ENCODE data around the gene CTCF. TPM values are rescaled to one million over a fixed set of nuclear protein-coding genes. Genes with fewer than 3 reads are reported as not detected.

Gene CTCF
- total and polyA plus RNA-seq, 4 experiments from 2014 or later: 26.5 to 85.7 (median 71.2) TPM

- intact Hi-C loops (cut with micrococcal nuclease): no loop called here
- H3K4me1 Mint-ChIP-seq: peaks cover 0 to 12% (median 5%) of the 10 kb centered on the region in 4 donors
- no peaks in the 10 kb centered on the region for H3K9me3 ChIP-seq (ENCODE audit: control insufficient read depth in 1 of 2, low read length in 2 of 2)
- H3K4me3 ChIP-seq (ENCODE audit: low read length in 2 of 2): no peak overlapping the region
- H3K9me3 Mint-ChIP-seq: no peaks in the 10 kb centered on the region
- H3K36me3 Mint-ChIP-seq: peaks cover 0 to 16% of the 10 kb centered on the region in 2 donors
- H3K27me3 ChIP-seq (ENCODE audit: insufficient read depth, low read length): no peaks in the 10 kb centered on the region
- peak overlapping the region in 4 of 7 donors; percentile 24 to 57 (median 40) for H3K27ac Mint-ChIP-seq
- no peak overlapping the region for H3K27ac ChIP-seq (ENCODE audit: low read depth, low read length)
- ChIA-PET CTCF (ENCODE audit: partially characterized antibody) (interaction anchor here (2.2 kb wide), 1 partner anchor 156 kb away, joined by 6 read pairs; no protein-coding TSS in a partner anchor), POLR2A (ENCODE audit: partially characterized antibody) (no interaction called here)
- no peaks in the 10 kb centered on the region for H3K27me3 Mint-ChIP-seq
- no peak overlapping the region for H3K4me3 Mint-ChIP-seq
- no peak for DNase-seq
- peaks cover 3% of the 10 kb centered on the region for H3K36me3 ChIP-seq (ENCODE audit: insufficient read depth, low read length)
- H3K4me1 ChIP-seq (ENCODE audit: insufficient read depth, low read length): no peaks in the 10 kb centered on the region
Observed at GRCh38 chr16:67677712-67678111, 115.4 kb downstream of the CTCF start.

- Mint-ChIP-seq H3K27me3 (no peaks in the 10 kb centered on the region), H3K36me3 (peaks cover 3 to 19% of the 10 kb centered on the region in 2 donors), H3K4me3 (no peak overlapping the region), H3K4me1 (peaks cover 2 to 16% (median 6%) of the 10 kb centered on the region in 4 donors), H3K9me3 (no peaks in the 10 kb centered on the region), H3K27ac (peak overlapping the region in 4 of 7 donors; percentile 13 to 80 (median 50))
- no peak overlapping the region for H3K4me3 ChIP-seq (ENCODE audit: low read length in 2 of 2)
- H3K9me3 ChIP-seq (ENCODE audit: control insufficient read depth in 1 of 2, low read length in 2 of 2): no peaks in the 10 kb centered on the region
- no peak for DNase-seq
- H3K27me3 ChIP-seq (ENCODE audit: insufficient read depth, low read length): no peaks in the 10 kb centered on the region
- ChIA-PET POLR2A (ENCODE audit: partially characterized antibody) (no interaction called here), CTCF (ENCODE audit: partially characterized antibody) (interaction anchor here (1.5 kb wide), 1 partner anchor 11 kb away, joined by 3 read pairs; no protein-coding TSS in a partner anchor)
- intact Hi-C loops (cut with micrococcal nuclease): no loop called here
- peaks cover 3% of the 10 kb centered on the region for H3K36me3 ChIP-seq (ENCODE audit: insufficient read depth, low read length)
- no peak overlapping the region for H3K27ac ChIP-seq (ENCODE audit: low read depth, low read length)
- no peaks in the 10 kb centered on the region for H3K4me1 ChIP-seq (ENCODE audit: insufficient read depth, low read length)
Observed at GRCh38 chr16:67678354-67679023, 116.2 kb downstream of the CTCF start.

GRCh38 chr16:67679935-67680897 lies 117.9 kb downstream of the CTCF start:
- Mint-ChIP-seq H3K4me1 (peaks cover 11 to 24% (median 14%) of the 10 kb centered on the region in 4 donors), H3K36me3 (peaks cover 7 to 22% of the 10 kb centered on the region in 2 donors), H3K9me3 (no peaks in the 10 kb centered on the region), H3K27ac (peak overlapping the region in 4 of 7 donors; percentile 14 to 76 (median 24)), H3K27me3 (no peaks in the 10 kb centered on the region), H3K4me3 (no peak overlapping the region)
- no peaks in the 10 kb centered on the region for H3K27me3 ChIP-seq (ENCODE audit: insufficient read depth, low read length)
- H3K36me3 ChIP-seq (ENCODE audit: insufficient read depth, low read length): peaks cover 3% of the 10 kb centered on the region
- no peak overlapping the region for H3K4me3 ChIP-seq (ENCODE audit: low read length in 2 of 2)
- POLR2A ChIA-PET (ENCODE audit: partially characterized antibody): interaction anchor here (1.1 to 2.1 kb wide), 2 partner anchors 17 to 118 kb away, joined by 3 to 6 read pairs; partner anchors contain the start of gene CTCF
- CTCF ChIA-PET (ENCODE audit: partially characterized antibody): interaction anchor here (0.6 to 3.3 kb wide), 5 partner anchors 7 to 159 kb away, joined by 3 to 20 read pairs (median 3); no protein-coding TSS in a partner anchor
- H3K4me1 ChIP-seq (ENCODE audit: insufficient read depth, low read length): peaks cover 9% of the 10 kb centered on the region
- no peak overlapping the region for H3K27ac ChIP-seq (ENCODE audit: low read depth, low read length)
- no peak for DNase-seq
- intact Hi-C loops (cut with micrococcal nuclease): no loop called here
- no peaks in the 10 kb centered on the region for H3K9me3 ChIP-seq (ENCODE audit: control insufficient read depth in 1 of 2, low read length in 2 of 2)

GRCh38 chr16:67683767-67684166 lies 121.4 kb downstream of the CTCF start:
- Histone ChIP-seq H3K27ac (ENCODE audit: low read depth, low read length) (no peak overlapping the region), H3K4me3 (ENCODE audit: low read length in 2 of 2) (no peak overlapping the region), H3K9me3 (ENCODE audit: control insufficient read depth in 1 of 2, low read length in 2 of 2) (no peaks in the 10 kb centered on the region), H3K4me1 (ENCODE audit: insufficient read depth, low read length) (peaks cover 19% of the 10 kb centered on the region), H3K27me3 (ENCODE audit: insufficient read depth, low read length) (no peaks in the 10 kb centered on the region), H3K36me3 (ENCODE audit: insufficient read depth, low read length) (peaks cover 3% of the 10 kb centered on the region)
- DNase-seq: no peak
- Mint-ChIP-seq H3K36me3 (peaks cover 7 to 24% of the 10 kb centered on the region in 2 donors), H3K27ac (peak overlapping the region in 6 of 7 donors; percentile 35 to 84 (median 75)), H3K4me3 (peak overlapping the region in 2 of 8 donors; percentile 1 to 26), H3K9me3 (no peaks in the 10 kb centered on the region), H3K4me1 (peaks cover 20 to 40% (median 28%) of the 10 kb centered on the region in 4 donors), H3K27me3 (no peaks in the 10 kb centered on the region)
- ChIA-PET CTCF (ENCODE audit: partially characterized antibody) (interaction anchor here (0.8 to 3.3 kb wide), 2 partner anchors 10 to 162 kb away, joined by 3 to 20 read pairs; no protein-coding TSS in a partner anchor), POLR2A (ENCODE audit: partially characterized antibody) (interaction anchor here (1.0 to 2.4 kb wide), 3 partner anchors 16 to 122 kb away, joined by 3 to 6 read pairs (median 4); partner anchors contain the start of gene CTCF)
- intact Hi-C loops (cut with micrococcal nuclease): no loop called here

DNA sequence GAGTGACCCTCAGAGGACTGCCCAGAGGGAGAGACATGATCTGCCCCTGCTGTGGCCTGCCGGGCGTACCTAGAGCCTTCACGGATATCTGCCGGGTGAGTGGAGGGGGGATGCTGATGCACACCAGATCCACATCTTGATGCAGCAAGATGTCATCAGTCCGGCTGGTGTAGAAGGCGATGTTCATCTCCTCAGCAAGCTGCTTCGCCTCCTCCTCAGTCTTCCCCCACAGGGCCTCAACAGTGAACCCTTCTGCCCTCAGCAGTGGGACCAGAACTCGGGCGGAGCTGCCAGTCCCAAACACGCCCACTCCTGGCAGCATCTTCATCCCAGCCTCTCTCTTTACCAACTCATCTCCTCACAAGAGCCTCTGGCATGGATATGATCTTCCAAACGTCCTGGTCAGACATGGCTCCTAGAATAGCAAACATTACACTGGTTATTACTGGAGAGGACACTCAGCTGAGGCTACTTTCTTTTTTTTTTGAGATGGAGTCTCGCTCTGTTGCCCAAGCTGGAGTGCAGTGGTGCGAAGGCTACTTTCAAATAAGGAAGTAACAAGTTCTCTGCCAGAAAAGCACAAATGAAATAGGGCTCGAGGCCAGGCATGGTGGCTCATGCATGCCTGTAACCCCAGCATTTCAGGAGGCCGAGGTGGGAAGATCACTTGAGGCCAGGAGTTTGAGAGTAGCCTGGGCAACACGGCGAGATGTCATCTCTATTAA lies 123.2 kb downstream of the CTCF start:
- DNase-seq: no peak
- peaks cover 22 to 40% (median 29%) of the 10 kb centered on the region in 4 donors for H3K4me1 Mint-ChIP-seq
- H3K4me1 ChIP-seq (ENCODE audit: insufficient read depth, low read length): peaks cover 19% of the 10 kb centered on the region
- peak overlapping the region in 1 of 2 donors; percentile 18 for H3K4me3 ChIP-seq (ENCODE audit: low read length in 2 of 2)
- peak overlapping the region; percentile 18 for H3K27ac ChIP-seq (ENCODE audit: low read depth, low read length)
- ChIA-PET CTCF (ENCODE audit: partially characterized antibody) (interaction anchor here (0.9 to 1.0 kb wide), 2 partner anchors 13 to 164 kb away, joined by 4 to 6 read pairs; no protein-coding TSS in a partner anchor), POLR2A (ENCODE audit: partially characterized antibody) (interaction anchor here (0.6 to 1.0 kb wide), 3 partner anchors 24 to 391 kb away, joined by 3 to 4 read pairs (median 3); partner anchors contain the start of genes GFOD2 and PARD6A)
- peaks cover 7 to 22% of the 10 kb centered on the region in 2 donors for H3K36me3 Mint-ChIP-seq
- intact Hi-C loops (cut with micrococcal nuclease): no loop called here
- peaks cover 3% of the 10 kb centered on the region for H3K36me3 ChIP-seq (ENCODE audit: insufficient read depth, low read length)
- H3K27me3 Mint-ChIP-seq: no peaks in the 10 kb centered on the region
- peak overlapping the region in 7 of 8 donors; percentile 21 to 77 (median 65) for H3K4me3 Mint-ChIP-seq
- no peaks in the 10 kb centered on the region for H3K9me3 ChIP-seq (ENCODE audit: control insufficient read depth in 1 of 2, low read length in 2 of 2)
- H3K27ac Mint-ChIP-seq: peak overlapping the region; percentile 79 to 92 (median 91)
- no peaks in the 10 kb centered on the region for H3K9me3 Mint-ChIP-seq
- H3K27me3 ChIP-seq (ENCODE audit: insufficient read depth, low read length): no peaks in the 10 kb centered on the region
